SK-N-MC (cell line): Measurements from ENCODE around the gene RAET1G.

Source experiments
- EZH2 ChIP-seq: fragments of 200-600 bp; sonication (generic); IDR thresholded peaks from one replicate; pipeline ENCODE4 v1.6.1; 2017; ENCODE audit warnings: antibody characterized with exemption
- FOXP2 ChIP-seq: optimal IDR thresholded peaks from 2 replicates; pipeline ENCODE3; 2011; ENCODE audit warnings: mild to moderate bottlenecking, moderate library complexity; ENCODE audit not compliant: insufficient read depth; ENCODE audit errors: extremely low read length, control extremely low read depth
- POLR2AphosphoS5 ChIP-seq: IDR thresholded peaks from 2 replicates; pipeline ENCODE4 v1.6.1; 2012; ENCODE audit warnings: mild to moderate bottlenecking, low read depth, low read length, borderline replicate concordance

- no peak for TF ChIP-seq EZH2
- no peak for TF ChIP-seq POLR2AphosphoS5
- TF ChIP-seq FOXP2, result no peak
Observed at GRCh38 chr6:149905371-149905910, 17.5 kb downstream of the RAET1G start.
